Eye (tissue), 1 donor: Measurements from ENCODE around the gene PALLD.
"Not testable (repeated sequence)": the region's sequence is repeated elsewhere in the genome, so short reads cannot be mapped to it uniquely, and the experiment has no call there.

ENCODE experiments used
- DNase-seq: peaks from one replicate; pipeline ENCODE4 v3.0.0-alpha.2; 2015

Gene PALLD

GRCh38 chr4:168683595-168683994 is 186.7 kb downstream of the PALLD start:
- no peak for DNase-seq

GRCh38 chr4:168685136-168685809 is 188.4 kb downstream of the PALLD start:
- DNase-seq, result no peak

GRCh38 chr4:168688584-168688983 is 191.7 kb downstream of the PALLD start:
- no peak for DNase-seq

- DNase-seq, result no peak
Observed at GRCh38 chr4:168689791-168690190, 192.9 kb downstream of the PALLD start.

GRCh38 chr4:168690199-168690598 is 193.3 kb downstream of the PALLD start:
- no peak for DNase-seq

GRCh38 chr4:168691631-168692369 is 194.9 kb downstream of the PALLD start:
- peak; percentile 42 for DNase-seq

GRCh38 chr4:168693750-168694490 is 197.1 kb downstream of the PALLD start:
- no peak for DNase-seq

GRCh38 chr4:168694667-168695066 is 197.8 kb downstream of the PALLD start:
- peak; percentile 30 for DNase-seq

GRCh38 chr4:168695288-168695687 is 198.4 kb downstream of the PALLD start:
- DNase-seq, result no peak

GRCh38 chr4:168696280-168696679 is 199.4 kb downstream of the PALLD start:
- DNase-seq, result no peak

GRCh38 chr4:168696826-168697225 is 200.0 kb downstream of the PALLD start:
- DNase-seq, result no peak

GRCh38 chr4:168699224-168699878 is 202.5 kb downstream of the PALLD start:
- DNase-seq, result no peak

GRCh38 chr4:168701061-168701460 is 204.2 kb downstream of the PALLD start:
- DNase-seq, result no peak

- DNase-seq, result not testable (repeated sequence)
Observed at GRCh38 chr4:168702581-168703087, 205.8 kb downstream of the PALLD start.

GRCh38 chr4:168705121-168705520 is 208.3 kb downstream of the PALLD start:
- no peak for DNase-seq

GRCh38 chr4:168707205-168707604 is 210.4 kb downstream of the PALLD start:
- no peak for DNase-seq

GRCh38 chr4:168708108-168708507 is 211.3 kb downstream of the PALLD start:
- peak; percentile 28 for DNase-seq

GRCh38 chr4:168710353-168710946 is 213.6 kb downstream of the PALLD start:
- peak; percentile 78 for DNase-seq

GRCh38 chr4:168711197-168712140 is 214.6 kb downstream of the PALLD start:
- no peak for DNase-seq

- DNase-seq, result no peak
Observed at GRCh38 chr4:168712316-168712890, 215.6 kb downstream of the PALLD start.

GRCh38 chr4:168713253-168713652 is 216.4 kb downstream of the PALLD start:
- no peak for DNase-seq
